HEK293 (cell line): ENCODE data around the gene HEYL.

Source experiments
- CTCF ChIA-PET: fragments of 350-600 bp; formaldehyde crosslinking; extraction: SDS; loops from one replicate; lab custom pipeline; 2021; ENCODE audit warnings: antibody characterized with exemption; lab: Yijun Ruan, JAX
- POLR2A ChIA-PET: fragments of 300-600 bp; formaldehyde crosslinking; extraction: SDS; loops from one replicate; lab custom pipeline; 2020; ENCODE audit warnings: antibody characterized with exemption, inconsistent platforms; lab: Yijun Ruan, JAX
- H3K27ac ChIP-seq: fragments of 200-500 bp; sonication (Bioruptor generic); 2 replicates; pipeline ENCODE4 v1.5.1; 2014; ENCODE audit warnings: low read depth, low read length, control low read depth, inconsistent platforms; ENCODE audit errors: extremely low read depth
- H3K36me3 ChIP-seq, 2 experiments: fragments of 200-500 bp in 1 of 2; sonication (Bioruptor generic) in 1 of 2; 1 replicate in 1 of 2; 2 replicates in 1 of 2; pipeline ENCODE4 v1.5.1; 2014 to 2017; ENCODE audit warnings: inconsistent platforms in 2 of 2, low read length in 2 of 2; ENCODE audit not compliant: control insufficient read depth in 2 of 2, insufficient read depth in 1 of 2
- H3K4me1 ChIP-seq: fragments of 200-500 bp; sonication (Bioruptor generic); 2 replicates; pipeline ENCODE4 v1.5.1; 2014; ENCODE audit warnings: mild to moderate bottlenecking, low read length, inconsistent platforms; ENCODE audit not compliant: control insufficient read depth, insufficient read depth
- H3K4me3 ChIP-seq: 2 replicates; pipeline ENCODE4 v1.5.1; 2011; ENCODE audit warnings: low read depth, mild to moderate bottlenecking, control low read depth, low read length, moderate library complexity
- H3K9me3 ChIP-seq: fragments of 200-500 bp; sonication (Bioruptor generic); 2 replicates; pipeline ENCODE4 v1.5.1; 2014; ENCODE audit warnings: low read depth, low read length, inconsistent platforms; ENCODE audit not compliant: control insufficient read depth, insufficient read depth
- GLI2 ChIP-seq: fragments of 450-650 bp; formaldehyde crosslinking; IDR thresholded peaks from 2 replicates; pipeline ENCODE4; 2017; ENCODE audit warnings: missing biosample characterization, missing genetic modification characterization, low read depth, borderline replicate concordance
- KLF7 ChIP-seq: fragments of 450-650 bp; formaldehyde crosslinking; IDR thresholded peaks from 2 replicates; pipeline ENCODE4 v1.5.1; 2016; ENCODE audit warnings: missing biosample characterization, missing genetic modification characterization, borderline replicate concordance
- ZBTB21 ChIP-seq: fragments of 450-650 bp; formaldehyde crosslinking; IDR thresholded peaks from 2 replicates; pipeline ENCODE4 v1.5.1; 2017; ENCODE audit warnings: missing biosample characterization, missing genetic modification characterization
- ZNF114 ChIP-seq: fragments of 450-650 bp; formaldehyde crosslinking; IDR thresholded peaks from 2 replicates; pipeline ENCODE4 v1.5.0; 2017; ENCODE audit warnings: missing biosample characterization, missing genetic modification characterization
- ZNF23 ChIP-seq: fragments of 450-650 bp; formaldehyde crosslinking; IDR thresholded peaks from 2 replicates; pipeline ENCODE4 v1.5.1; 2016; ENCODE audit warnings: missing biosample characterization, missing genetic modification characterization, borderline replicate concordance
- ZNF302 ChIP-seq: fragments of 450-650 bp; formaldehyde crosslinking; IDR thresholded peaks from 2 replicates; pipeline ENCODE4 v1.5.1; 2016; ENCODE audit warnings: missing biosample characterization, missing genetic modification characterization, low read depth
- ZNF391 ChIP-seq: fragments of 450-650 bp; formaldehyde crosslinking; IDR thresholded peaks from 2 replicates; pipeline ENCODE4 v1.5.1; 2016; ENCODE audit warnings: low read depth, missing biosample characterization, missing genetic modification characterization, borderline replicate concordance
- ZNF623 ChIP-seq: fragments of 450-650 bp; formaldehyde crosslinking; IDR thresholded peaks from 2 replicates; pipeline ENCODE4 v1.5.1; 2016; ENCODE audit warnings: missing biosample characterization, missing genetic modification characterization
- ZNF624 ChIP-seq: fragments of 450-650 bp; formaldehyde crosslinking; IDR thresholded peaks from 2 replicates; pipeline ENCODE4 v1.5.1; 2017; ENCODE audit warnings: missing biosample characterization, missing genetic modification characterization
- ZNF792 ChIP-seq: fragments of 450-650 bp; formaldehyde crosslinking; IDR thresholded peaks from 2 replicates; pipeline ENCODE4 v1.5.1; 2016; ENCODE audit warnings: missing biosample characterization, missing genetic modification characterization
- ZNF837 ChIP-seq: fragments of 450-650 bp; formaldehyde crosslinking; IDR thresholded peaks from 2 replicates; pipeline ENCODE4 v1.5.1; 2016; ENCODE audit warnings: missing biosample characterization, missing genetic modification characterization
- TF ChIP-seq, protein P1 (sequence below): fragments of 450-650 bp; formaldehyde crosslinking; IDR thresholded peaks from 2 replicates; pipeline ENCODE4 v1.5.1; 2017; ENCODE audit warnings: missing biosample characterization, missing genetic modification characterization
- TF ChIP-seq, protein P2 (sequence below): sonication (generic); formaldehyde crosslinking; IDR thresholded peaks from 2 replicates; pipeline ENCODE4 v1.8.1; 2022; ENCODE audit warnings: mild to moderate bottlenecking, moderate library complexity, missing genetic modification reagents
- TF ChIP-seq, protein P3 (sequence below): fragments of 450-650 bp; formaldehyde crosslinking; IDR thresholded peaks from 2 replicates; pipeline ENCODE4 v1.5.1; 2016; ENCODE audit warnings: missing biosample characterization, missing genetic modification characterization
- TF ChIP-seq, protein P4 (sequence below): fragments of 450-650 bp; formaldehyde crosslinking; optimal IDR thresholded peaks from 2 replicates; pipeline ENCODE3; 2016; ENCODE audit warnings: missing biosample characterization, mild to moderate bottlenecking, missing genetic modification characterization

Gene HEYL

DNA sequence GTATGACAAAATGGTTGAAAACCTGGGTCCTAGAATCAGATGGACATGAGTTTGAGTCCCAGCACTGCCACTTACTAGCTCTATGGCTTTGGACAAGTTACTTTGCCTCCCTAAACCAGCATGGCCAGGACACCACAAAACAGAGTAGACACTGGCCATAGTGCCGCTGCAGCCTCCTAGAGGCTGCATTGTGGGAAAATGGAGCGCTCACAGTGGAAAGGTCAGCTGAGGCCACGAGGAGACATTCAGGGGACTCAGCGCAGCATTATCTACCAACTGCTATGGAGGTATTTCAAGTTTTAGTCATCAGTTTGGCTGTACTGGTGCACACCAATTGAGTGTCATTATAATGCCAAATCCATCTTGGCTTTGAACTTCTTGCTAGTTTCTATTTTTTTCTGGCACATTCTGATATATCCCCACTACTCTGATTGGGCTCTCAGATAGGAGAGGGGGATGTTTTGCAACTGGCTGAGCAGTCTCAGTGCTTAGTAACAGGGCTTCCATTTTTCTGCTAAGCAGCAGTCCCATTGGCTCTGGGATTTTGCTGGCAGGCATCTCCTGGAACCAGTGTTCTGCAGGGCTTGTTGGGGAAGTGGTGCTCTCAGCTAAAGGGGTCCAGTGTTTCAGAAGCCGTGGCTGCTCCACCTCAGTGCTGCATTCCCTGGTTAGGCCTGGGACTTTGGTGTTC, 16.3 kb upstream of the HEYL start (continued):
- TF ChIP-seq, protein P1, sequence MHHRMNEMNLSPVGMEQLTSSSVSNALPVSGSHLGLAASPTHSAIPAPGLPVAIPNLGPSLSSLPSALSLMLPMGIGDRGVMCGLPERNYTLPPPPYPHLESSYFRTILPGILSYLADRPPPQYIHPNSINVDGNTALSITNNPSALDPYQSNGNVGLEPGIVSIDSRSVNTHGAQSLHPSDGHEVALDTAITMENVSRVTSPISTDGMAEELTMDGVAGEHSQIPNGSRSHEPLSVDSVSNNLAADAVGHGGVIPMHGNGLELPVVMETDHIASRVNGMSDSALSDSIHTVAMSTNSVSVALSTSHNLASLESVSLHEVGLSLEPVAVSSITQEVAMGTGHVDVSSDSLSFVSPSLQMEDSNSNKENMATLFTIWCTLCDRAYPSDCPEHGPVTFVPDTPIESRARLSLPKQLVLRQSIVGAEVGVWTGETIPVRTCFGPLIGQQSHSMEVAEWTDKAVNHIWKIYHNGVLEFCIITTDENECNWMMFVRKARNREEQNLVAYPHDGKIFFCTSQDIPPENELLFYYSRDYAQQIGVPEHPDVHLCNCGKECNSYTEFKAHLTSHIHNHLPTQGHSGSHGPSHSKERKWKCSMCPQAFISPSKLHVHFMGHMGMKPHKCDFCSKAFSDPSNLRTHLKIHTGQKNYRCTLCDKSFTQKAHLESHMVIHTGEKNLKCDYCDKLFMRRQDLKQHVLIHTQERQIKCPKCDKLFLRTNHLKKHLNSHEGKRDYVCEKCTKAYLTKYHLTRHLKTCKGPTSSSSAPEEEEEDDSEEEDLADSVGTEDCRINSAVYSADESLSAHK (tag by site-specific recombination), result no peak
- TF ChIP-seq ZNF792 (tag by site-specific recombination) (no peak), ZNF114 (tag by site-specific recombination) (no peak), ZNF837 (no peak)
- TF ChIP-seq, protein P2, sequence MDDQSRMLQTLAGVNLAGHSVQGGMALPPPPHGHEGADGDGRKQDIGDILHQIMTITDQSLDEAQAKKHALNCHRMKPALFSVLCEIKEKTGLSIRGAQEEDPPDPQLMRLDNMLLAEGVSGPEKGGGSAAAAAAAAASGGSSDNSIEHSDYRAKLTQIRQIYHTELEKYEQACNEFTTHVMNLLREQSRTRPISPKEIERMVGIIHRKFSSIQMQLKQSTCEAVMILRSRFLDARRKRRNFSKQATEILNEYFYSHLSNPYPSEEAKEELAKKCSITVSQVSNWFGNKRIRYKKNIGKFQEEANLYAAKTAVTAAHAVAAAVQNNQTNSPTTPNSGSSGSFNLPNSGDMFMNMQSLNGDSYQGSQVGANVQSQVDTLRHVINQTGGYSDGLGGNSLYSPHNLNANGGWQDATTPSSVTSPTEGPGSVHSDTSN (CRISPR knock-in tag), result no peak
- TF ChIP-seq, all 188 proteins: peak for 0

DNA sequence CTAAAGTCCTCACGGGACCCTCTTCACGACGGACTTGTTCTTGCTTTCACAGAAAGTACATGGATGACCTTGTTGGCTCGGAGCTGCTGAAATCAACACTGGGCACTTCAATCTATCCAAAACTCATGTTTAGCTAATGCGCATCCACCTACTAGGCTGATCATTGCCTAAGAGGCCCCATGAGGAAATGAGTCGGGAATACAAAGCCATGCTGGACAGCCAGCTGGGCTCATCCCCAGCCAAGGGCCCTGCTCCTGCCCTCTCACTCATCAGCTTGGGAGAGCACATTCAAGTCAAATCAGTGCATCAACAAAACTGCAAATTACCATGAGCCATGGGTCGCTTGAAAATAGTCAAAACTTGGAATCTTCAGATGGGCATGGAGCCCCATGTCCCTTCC, 14.8 kb upstream of the HEYL start:
- ChIA-PET CTCF (interaction anchor here (0.6 to 15.5 kb wide), 17 partner anchors 10 to 378 kb away, joined by 3 to 350 read pairs (median 7); partner anchors contain the start of genes HEYL, HPCAL4 and NT5C1A), POLR2A (no interaction called here)
- TF ChIP-seq ZNF391 (tag by site-specific recombination) (no peak), KLF7 (no peak), ZNF23 (tag by site-specific recombination) (no peak), ZNF624 (tag by site-specific recombination) (no peak), ZNF623 (tag by site-specific recombination) (no peak), GLI2 (tag by site-specific recombination) (no peak), ZBTB21 (tag by site-specific recombination) (no peak), ZNF302 (tag by site-specific recombination) (no peak)
- TF ChIP-seq, protein P3, sequence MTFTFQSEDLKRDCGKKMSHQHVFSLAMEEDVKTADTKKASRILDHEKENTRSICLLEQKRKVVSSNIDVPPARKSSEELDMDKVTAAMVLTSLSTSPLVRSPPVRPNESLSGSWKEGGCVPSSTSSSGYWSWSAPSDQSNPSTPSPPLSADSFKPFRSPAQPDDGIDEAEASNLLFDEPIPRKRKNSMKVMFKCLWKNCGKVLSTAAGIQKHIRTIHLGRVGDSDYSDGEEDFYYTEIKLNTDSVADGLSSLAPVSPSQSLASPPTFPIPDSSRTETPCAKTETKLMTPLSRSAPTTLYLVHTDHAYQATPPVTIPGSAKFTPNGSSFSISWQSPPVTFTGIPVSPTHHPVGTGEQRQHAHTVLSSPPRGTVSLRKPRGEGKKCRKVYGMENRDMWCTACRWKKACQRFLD (tag by site-specific recombination), result no peak
- TF ChIP-seq, protein P4, sequence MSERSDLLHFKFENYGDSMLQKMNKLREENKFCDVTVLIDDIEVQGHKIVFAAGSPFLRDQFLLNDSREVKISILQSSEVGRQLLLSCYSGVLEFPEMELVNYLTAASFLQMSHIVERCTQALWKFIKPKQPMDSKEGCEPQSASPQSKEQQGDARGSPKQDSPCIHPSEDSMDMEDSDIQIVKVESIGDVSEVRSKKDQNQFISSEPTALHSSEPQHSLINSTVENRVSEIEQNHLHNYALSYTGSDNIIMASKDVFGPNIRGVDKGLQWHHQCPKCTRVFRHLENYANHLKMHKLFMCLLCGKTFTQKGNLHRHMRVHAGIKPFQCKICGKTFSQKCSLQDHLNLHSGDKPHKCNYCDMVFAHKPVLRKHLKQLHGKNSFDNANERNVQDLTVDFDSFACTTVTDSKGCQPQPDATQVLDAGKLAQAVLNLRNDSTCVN (tag by site-specific recombination), result no peak
- TF ChIP-seq, protein P2 (CRISPR knock-in tag), result no peak
- H3K36me3 ChIP-seq, result no peaks in the 10 kb centered on the region
- no peak overlapping the region for H3K4me3 ChIP-seq
- no peaks in the 10 kb centered on the region for H3K9me3 ChIP-seq
- no peak overlapping the region for H3K27ac ChIP-seq
- H3K4me1 ChIP-seq, result no peaks in the 10 kb centered on the region
